ENCODE data around the gene OLIG2.

- no peak for TF ChIP-seq CTCF (IDR thresholded peaks at IDR 0.05; ENCODE audit: extremely low read depth in 1 of 2, insufficient read depth in 1 of 2, low read depth in 1 of 2, low read length in 2 of 2)
- no peak for TF ChIP-seq EZH2 (IDR thresholded peaks at IDR 0.05; ENCODE audit: borderline replicate concordance, low read depth, low read length, severe bottlenecking)
- TF ChIP-seq POLR2A (IDR thresholded peaks at IDR 0.05; ENCODE audit: low read depth, low read length) = no peak
- TF ChIP-seq POLR2AphosphoS5 (IDR thresholded peaks at IDR 0.05; ENCODE audit: insufficient read depth, low read depth, low read length) = no peak
- no peak for TF ChIP-seq MAX (IDR thresholded peaks at IDR 0.05; ENCODE audit: insufficient read depth, insufficient read length)
- no peak for TF ChIP-seq FOS (IDR thresholded peaks at IDR 0.05; ENCODE audit: borderline replicate concordance, insufficient read depth, low read length)
- TF ChIP-seq JUN (IDR thresholded peaks at IDR 0.05; ENCODE audit: borderline replicate concordance, insufficient read depth, insufficient read length, low read depth) = no peak
- no peak for TF ChIP-seq GATA2 (IDR thresholded peaks at IDR 0.05; ENCODE audit: insufficient read depth, insufficient read length, low read depth, low read length)
Observed at GRCh38 chr21:32977216-32977615, 48.5 kb upstream of the OLIG2 start.

Data from endothelial cell of umbilical vein (primary cell).